ENCODE results near the gene ZCCHC7. TPM values are rescaled to one million over a fixed set of nuclear protein-coding genes. Genes with fewer than 3 reads are reported as not detected.

The ZCCHC7 gene
- total RNA-seq, 1 experiment from 2014 or later = 12.4 TPM

DNA sequence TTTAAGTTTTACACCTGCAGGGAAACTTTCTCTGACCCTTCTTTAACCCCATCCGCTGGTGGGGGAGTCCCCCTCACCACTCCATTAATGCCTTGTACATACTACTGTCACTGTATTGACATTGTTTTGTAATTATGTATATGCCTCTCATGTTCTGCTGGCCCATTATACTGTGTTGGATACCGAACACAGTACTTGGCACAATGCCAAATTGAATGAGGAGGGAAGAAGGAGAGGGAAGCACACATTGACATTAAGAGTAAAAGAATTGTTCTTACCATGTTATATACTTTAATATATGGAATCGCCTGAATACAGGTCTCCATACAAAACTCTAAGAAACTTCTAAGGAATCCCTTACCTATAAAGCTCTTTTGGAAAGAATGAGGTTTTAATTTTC, 228.5 kb downstream of the ZCCHC7 start:
- no peak overlapping the region for H3K4me3 ChIP-seq
- H3K27ac ChIP-seq = no peak overlapping the region
- no peaks in the 10 kb centered on the region for H3K4me1 ChIP-seq (replicated peaks)
- no peaks in the 10 kb centered on the region for H3K36me3 ChIP-seq
- H3K27me3 ChIP-seq (replicated peaks) = no peaks in the 10 kb centered on the region
- no peak for DNase-seq (ENCODE audit: low read depth in 1 of 2, low spot score in 2 of 2)
- H3K9me3 ChIP-seq (replicated peaks) = no peaks in the 10 kb centered on the region

DNA sequence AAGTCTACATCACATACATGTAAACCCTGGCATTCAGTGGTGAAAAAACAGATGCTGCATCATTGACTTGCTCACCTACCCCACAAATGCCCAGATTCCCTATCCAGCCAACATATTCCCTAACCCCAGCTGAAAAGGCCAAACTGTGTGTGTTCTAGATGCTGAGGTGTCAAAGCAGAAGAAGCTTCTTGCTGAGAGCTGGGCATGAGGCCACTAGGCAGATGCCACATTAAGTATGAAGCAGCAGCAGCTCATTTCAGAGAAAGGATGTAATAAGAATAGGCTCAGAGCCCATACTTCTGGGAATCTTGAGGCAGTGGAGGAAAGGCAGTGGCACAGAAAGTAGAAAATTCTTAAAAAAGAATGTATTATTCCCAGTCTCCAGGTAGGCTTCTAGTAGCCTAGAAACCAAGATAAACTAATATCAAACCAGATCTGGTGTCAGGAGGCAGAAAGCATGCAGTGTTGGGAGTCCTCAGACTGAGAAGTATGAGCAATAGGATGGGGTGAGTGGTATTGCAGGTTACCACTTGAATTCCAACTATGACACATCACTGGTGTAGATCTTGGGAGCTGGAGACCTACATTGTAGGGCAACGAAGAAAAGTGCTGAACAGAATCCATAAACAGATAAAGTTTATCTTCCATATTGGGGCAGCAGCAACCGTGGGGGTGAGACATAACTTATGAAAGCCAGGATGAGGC, 230.3 kb downstream of the ZCCHC7 start:
- Histone ChIP-seq H3K4me3 (no peak overlapping the region), H3K9me3 (replicated peaks) (no peaks in the 10 kb centered on the region), H3K27ac (no peak overlapping the region), H3K27me3 (replicated peaks) (no peaks in the 10 kb centered on the region), H3K36me3 (no peaks in the 10 kb centered on the region), H3K4me1 (replicated peaks) (no peaks in the 10 kb centered on the region)
- DNase-seq (ENCODE audit: low read depth in 1 of 2, low spot score in 2 of 2) = no peak

- no peaks in the 10 kb centered on the region for H3K27me3 ChIP-seq (replicated peaks)
- H3K4me1 ChIP-seq (replicated peaks) = no peaks in the 10 kb centered on the region
- H3K4me3 ChIP-seq = no peak overlapping the region
- no peak for DNase-seq (ENCODE audit: low read depth in 1 of 2, low spot score in 2 of 2)
- no peaks in the 10 kb centered on the region for H3K9me3 ChIP-seq (replicated peaks)
- no peak overlapping the region for H3K27ac ChIP-seq
- no peaks in the 10 kb centered on the region for H3K36me3 ChIP-seq
Observed at GRCh38 chr9:37353791-37354190, 233.4 kb downstream of the ZCCHC7 start.

GRCh38 chr9:37362430-37362829, 242.1 kb downstream of the ZCCHC7 start:
- H3K4me1 ChIP-seq (replicated peaks) = no peaks in the 10 kb centered on the region
- no peaks in the 10 kb centered on the region for H3K36me3 ChIP-seq
- no peak for DNase-seq (ENCODE audit: low read depth in 1 of 2, low spot score in 2 of 2)
- no peaks in the 10 kb centered on the region for H3K27me3 ChIP-seq (replicated peaks)
- H3K27ac ChIP-seq = no peak overlapping the region
- no peak overlapping the region for H3K4me3 ChIP-seq
- H3K9me3 ChIP-seq (replicated peaks) = no peaks in the 10 kb centered on the region

DNA sequence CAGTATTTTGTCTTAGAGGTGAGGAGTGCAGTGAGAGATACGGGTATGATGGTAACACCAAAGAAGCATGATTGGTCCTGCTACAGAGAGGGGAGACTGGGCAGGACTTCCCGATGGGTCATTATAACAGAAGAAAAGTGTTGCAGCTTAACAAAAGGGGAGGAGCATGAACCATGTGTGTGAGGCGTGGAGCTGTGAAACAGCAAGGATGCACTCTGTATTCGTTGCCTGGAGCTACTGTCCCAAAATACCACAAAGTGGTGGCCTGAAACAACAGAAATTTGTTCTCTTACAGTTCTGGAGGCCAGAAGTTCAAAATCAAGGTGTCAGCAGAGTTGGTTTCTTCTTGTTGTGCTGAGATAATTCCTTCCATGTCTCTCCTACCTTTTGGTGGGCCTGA, 242.8 kb downstream of the ZCCHC7 start:
- H3K36me3 ChIP-seq = no peaks in the 10 kb centered on the region
- no peak overlapping the region for H3K27ac ChIP-seq
- H3K27me3 ChIP-seq (replicated peaks) = no peaks in the 10 kb centered on the region
- H3K9me3 ChIP-seq (replicated peaks) = no peaks in the 10 kb centered on the region
- H3K4me3 ChIP-seq = no peak overlapping the region
- H3K4me1 ChIP-seq (replicated peaks) = no peaks in the 10 kb centered on the region
- no peak for DNase-seq (ENCODE audit: low read depth in 1 of 2, low spot score in 2 of 2)

DNA sequence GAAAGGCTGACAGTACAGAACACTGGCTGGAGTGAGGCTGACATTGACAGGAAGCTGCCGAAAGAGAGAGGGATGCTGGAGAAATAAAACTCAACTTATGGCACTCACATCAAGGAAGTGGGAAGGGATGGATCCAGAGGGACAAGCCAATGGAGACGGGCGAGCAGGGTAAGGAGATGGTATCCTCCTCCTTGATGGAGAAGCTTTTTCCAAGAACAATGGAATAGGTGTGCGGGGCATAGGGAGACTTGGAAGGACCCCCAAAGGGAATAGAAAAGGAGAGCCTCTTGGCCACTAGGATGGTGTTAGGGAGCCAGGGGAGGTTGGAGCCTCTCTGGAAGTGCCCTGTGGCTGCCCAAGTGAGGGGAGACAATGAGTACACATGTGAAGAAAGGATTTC, 243.8 kb downstream of the ZCCHC7 start:
- H3K27me3 ChIP-seq (replicated peaks) = no peaks in the 10 kb centered on the region
- H3K27ac ChIP-seq = no peak overlapping the region
- no peak for DNase-seq (ENCODE audit: low read depth in 1 of 2, low spot score in 2 of 2)
- no peaks in the 10 kb centered on the region for H3K4me1 ChIP-seq (replicated peaks)
- H3K36me3 ChIP-seq = no peaks in the 10 kb centered on the region
- H3K9me3 ChIP-seq (replicated peaks) = no peaks in the 10 kb centered on the region
- H3K4me3 ChIP-seq = no peak overlapping the region

DNA sequence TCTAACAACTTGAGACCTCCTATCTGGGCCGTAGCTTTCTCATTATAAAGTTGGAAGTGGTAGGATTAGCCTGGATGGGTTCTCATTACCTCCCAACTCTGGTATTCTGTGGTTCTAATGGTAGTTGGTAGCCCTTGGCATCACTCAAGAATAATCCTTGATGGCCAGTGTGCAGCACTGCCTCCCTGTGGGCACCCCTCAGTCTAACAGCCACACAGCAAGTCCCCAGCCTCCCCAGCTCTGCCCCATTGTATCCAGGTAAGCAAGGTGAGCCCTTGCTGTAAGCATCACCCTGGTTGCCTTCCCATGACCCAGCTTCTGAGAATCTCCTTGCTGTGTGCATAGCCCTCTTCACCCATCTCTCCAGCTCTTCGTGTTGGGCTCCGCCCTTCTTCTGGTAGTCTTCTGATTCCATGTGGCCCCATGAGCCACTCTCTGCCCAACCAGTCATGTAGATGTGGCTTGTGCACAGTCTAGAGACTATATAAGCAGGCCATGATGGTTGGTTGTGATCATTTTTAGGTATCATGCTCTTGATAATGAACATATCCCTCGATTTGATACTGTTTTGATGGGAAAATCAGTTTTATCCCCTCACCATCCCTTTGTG, 244.5 kb downstream of the ZCCHC7 start:
- no peaks in the 10 kb centered on the region for H3K36me3 ChIP-seq
- no peak for DNase-seq (ENCODE audit: low read depth in 1 of 2, low spot score in 2 of 2)
- H3K27ac ChIP-seq = no peak overlapping the region
- H3K4me3 ChIP-seq = no peak overlapping the region
- H3K4me1 ChIP-seq (replicated peaks) = no peaks in the 10 kb centered on the region
- H3K9me3 ChIP-seq (replicated peaks) = no peaks in the 10 kb centered on the region
- H3K27me3 ChIP-seq (replicated peaks) = no peaks in the 10 kb centered on the region

DNA sequence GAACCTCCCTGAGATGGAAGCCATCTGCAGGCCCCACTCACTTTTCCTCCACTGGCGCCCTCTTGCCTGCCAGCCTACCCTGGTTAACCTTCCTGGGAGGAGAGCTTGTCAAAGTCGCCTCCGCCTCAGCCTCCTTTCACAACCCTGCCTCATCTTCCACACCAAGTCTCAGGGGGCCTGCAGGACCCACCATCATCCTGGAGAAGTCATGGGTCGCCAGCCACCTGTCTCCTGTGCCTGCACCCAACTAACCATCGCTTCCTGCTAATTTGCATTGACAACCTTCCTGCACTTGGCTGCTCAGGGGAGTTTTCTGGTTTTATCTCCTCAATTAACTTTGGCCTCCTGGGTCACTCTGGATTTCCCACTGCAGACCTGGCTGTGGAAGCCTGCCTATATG, 249.3 kb downstream of the ZCCHC7 start:
- Histone ChIP-seq H3K4me3 (no peak overlapping the region), H3K9me3 (replicated peaks) (no peaks in the 10 kb centered on the region), H3K27ac (no peak overlapping the region), H3K4me1 (replicated peaks) (no peaks in the 10 kb centered on the region), H3K36me3 (no peaks in the 10 kb centered on the region), H3K27me3 (replicated peaks) (no peaks in the 10 kb centered on the region)
- DNase-seq (ENCODE audit: low read depth in 1 of 2, low spot score in 2 of 2) = no peak

GRCh38 chr9:37370282-37370681, 249.9 kb downstream of the ZCCHC7 start:
- H3K27ac ChIP-seq = no peak overlapping the region
- no peaks in the 10 kb centered on the region for H3K9me3 ChIP-seq (replicated peaks)

DNA sequence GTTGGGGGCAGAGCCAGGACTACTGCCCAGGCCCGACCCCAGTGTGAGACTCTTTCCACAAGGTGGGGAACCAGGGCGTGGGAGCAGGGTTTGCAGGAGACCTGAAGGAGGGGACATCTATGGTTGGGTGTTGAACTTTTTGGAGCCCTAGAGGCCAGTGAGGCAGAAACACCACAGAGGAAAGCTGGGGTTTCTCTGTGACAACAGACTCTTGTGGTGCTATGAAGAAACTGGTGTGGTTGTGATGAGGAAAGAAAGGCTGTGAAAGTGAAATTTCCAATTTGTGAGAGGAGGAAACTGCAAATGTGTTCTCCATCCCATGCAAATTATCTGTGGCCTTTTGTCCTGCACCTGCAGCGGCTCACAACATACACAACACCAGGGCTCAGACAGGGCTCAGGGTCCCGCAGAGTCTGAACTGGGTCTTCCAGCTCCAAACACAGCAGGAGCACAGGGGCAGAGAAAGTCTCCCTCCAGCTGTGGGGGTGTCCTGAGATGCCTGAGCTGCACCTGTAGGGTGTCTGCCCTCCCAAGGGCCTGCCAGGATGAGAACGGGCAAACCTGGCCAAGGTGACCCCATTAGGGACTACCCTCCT, 250.7 kb downstream of the ZCCHC7 start:
- H3K36me3 ChIP-seq = no peaks in the 10 kb centered on the region
- H3K27ac ChIP-seq = no peak overlapping the region
- no peak overlapping the region for H3K4me3 ChIP-seq
- DNase-seq (ENCODE audit: low read depth in 1 of 2, low spot score in 2 of 2) = no peak
- H3K27me3 ChIP-seq (replicated peaks) = no peaks in the 10 kb centered on the region
- H3K4me1 ChIP-seq (replicated peaks) = no peaks in the 10 kb centered on the region
- H3K9me3 ChIP-seq (replicated peaks) = no peaks in the 10 kb centered on the region

More at GRCh38 chr9:37370282-37370681, 249.9 kb downstream of the ZCCHC7 start:
- Histone ChIP-seq H3K27me3 (replicated peaks) (no peaks in the 10 kb centered on the region), H3K4me3 (no peak overlapping the region), H3K4me1 (replicated peaks) (no peaks in the 10 kb centered on the region), H3K36me3 (no peaks in the 10 kb centered on the region)
- no peak for DNase-seq (ENCODE audit: low read depth in 1 of 2, low spot score in 2 of 2)

DNA sequence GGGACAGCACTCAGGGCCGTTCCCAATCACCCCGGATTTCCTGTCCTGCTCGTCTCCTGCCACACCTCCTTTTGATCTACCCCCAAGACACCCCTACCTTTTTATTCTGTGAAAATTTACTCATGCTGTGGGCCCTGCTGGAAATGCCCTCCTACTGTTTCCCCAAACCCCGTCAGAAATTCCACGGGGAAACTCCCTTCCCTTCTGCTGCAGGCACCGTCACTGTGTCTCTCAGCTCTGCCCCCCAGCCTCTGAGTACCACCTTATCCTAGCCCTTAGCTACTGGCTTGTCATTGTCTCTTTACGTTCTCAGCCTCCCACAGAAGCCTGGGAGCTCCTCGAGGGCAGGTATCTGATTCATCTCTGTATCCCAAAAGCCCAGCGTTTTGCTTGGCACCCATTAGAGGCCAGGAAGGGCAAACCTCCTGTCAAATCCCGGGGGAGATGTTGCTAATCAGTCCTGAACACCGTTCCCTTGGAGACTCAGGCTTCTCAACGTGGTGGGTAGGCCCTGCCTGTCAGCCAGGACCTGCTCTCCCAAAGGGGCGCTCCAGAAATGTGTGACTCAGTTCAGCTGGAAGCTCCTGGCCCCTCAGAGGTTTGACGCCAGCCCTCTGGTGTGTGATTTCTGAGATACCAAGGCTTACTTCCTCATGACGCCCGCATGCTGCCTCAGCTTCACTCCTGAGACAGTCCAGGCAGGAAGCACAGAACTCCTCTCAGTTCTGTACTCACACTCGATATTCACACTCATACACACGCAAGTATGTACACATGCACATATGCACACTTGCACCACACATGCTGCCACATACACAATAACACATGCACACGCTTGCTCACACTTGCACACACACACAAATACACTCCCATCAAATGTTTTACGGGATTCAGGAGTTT, 251.4 kb downstream of the ZCCHC7 start:
- Histone ChIP-seq H3K4me1 (replicated peaks) (no peaks in the 10 kb centered on the region), H3K9me3 (replicated peaks) (no peaks in the 10 kb centered on the region), H3K4me3 (no peak overlapping the region), H3K36me3 (no peaks in the 10 kb centered on the region), H3K27ac (no peak overlapping the region), H3K27me3 (replicated peaks) (no peaks in the 10 kb centered on the region)
- no peak for DNase-seq (ENCODE audit: low read depth in 1 of 2, low spot score in 2 of 2)

DNA sequence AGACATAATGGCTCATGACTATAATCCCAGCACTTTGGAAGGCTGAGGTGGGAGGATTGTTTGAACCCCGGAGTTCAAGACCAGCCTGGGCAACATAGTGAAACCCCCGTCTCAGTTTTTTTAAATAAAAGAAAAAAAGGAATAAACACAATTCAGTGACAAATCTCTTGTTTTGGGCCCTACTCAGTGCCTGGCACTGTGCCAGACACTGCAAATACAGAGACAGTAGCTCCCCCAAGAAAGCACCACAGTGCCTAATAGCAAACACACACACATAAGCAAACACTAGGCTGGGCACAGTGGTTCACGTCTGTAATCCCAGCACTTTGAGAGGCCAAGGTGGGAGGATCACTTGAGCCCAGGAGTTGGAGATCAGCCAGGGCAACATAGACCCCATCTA, 252.5 kb downstream of the ZCCHC7 start:
- Histone ChIP-seq H3K27ac (no peak overlapping the region), H3K9me3 (replicated peaks) (no peaks in the 10 kb centered on the region), H3K4me1 (replicated peaks) (no peaks in the 10 kb centered on the region), H3K27me3 (replicated peaks) (no peaks in the 10 kb centered on the region), H3K36me3 (no peaks in the 10 kb centered on the region), H3K4me3 (no peak overlapping the region)
- DNase-seq (ENCODE audit: low read depth in 1 of 2, low spot score in 2 of 2) = no peak

DNA sequence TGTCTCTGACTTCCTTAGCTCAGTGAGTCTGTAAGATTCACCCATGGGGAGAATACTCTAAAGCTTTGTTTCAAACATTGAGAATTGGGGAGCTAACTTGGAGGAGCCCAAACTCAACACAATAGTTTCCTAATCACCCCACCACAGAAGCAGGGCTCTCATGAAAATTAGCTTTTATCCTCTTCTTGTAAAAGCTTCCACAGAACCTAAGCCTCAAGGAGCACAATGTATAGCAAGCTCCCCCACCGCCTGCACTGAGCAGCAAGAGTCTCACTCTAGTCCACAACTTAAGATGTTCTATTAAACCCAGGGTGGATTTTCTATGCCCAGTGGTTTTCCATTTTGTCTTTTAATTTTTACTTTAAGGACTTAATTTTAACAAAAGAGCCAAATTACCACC, 253.2 kb downstream of the ZCCHC7 start:
- Histone ChIP-seq H3K36me3 (no peaks in the 10 kb centered on the region), H3K27ac (no peak overlapping the region), H3K27me3 (replicated peaks) (no peaks in the 10 kb centered on the region), H3K4me1 (replicated peaks) (no peaks in the 10 kb centered on the region), H3K4me3 (no peak overlapping the region), H3K9me3 (replicated peaks) (no peaks in the 10 kb centered on the region)
- DNase-seq (ENCODE audit: low read depth in 1 of 2, low spot score in 2 of 2) = no peak

DNA sequence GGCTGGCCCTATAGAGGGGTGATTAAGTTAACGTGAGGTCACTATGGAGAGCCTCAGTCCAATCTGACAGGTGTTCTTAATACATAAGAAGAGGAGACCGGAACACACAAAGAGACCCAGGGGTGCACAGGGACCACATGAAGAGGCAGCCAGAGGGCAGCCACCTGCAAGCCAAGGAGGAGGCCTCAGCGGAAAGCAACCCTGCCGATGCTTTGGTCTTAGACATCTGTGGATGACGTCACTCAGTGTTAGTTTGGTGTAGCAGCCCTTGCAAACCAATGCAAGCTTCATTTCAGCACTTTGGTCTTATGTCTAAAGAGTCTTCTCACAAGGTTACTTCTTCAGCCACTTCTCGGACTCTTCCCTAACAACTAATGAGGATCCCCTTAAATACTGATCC, 254.5 kb downstream of the ZCCHC7 start:
- H3K9me3 ChIP-seq (replicated peaks) = no peaks in the 10 kb centered on the region
- no peak overlapping the region for H3K4me3 ChIP-seq
- no peak overlapping the region for H3K27ac ChIP-seq
- no peaks in the 10 kb centered on the region for H3K27me3 ChIP-seq (replicated peaks)
- no peaks in the 10 kb centered on the region for H3K4me1 ChIP-seq (replicated peaks)
- no peaks in the 10 kb centered on the region for H3K36me3 ChIP-seq
- DNase-seq (ENCODE audit: low read depth in 1 of 2, low spot score in 2 of 2) = no peak
